LHCN-M2 (cell line): ENCODE data around the gene TDRD9. TPM values are rescaled to one million over a fixed set of nuclear protein-coding genes. Genes with fewer than 3 reads are reported as not detected.
A peak's percentile ranks its signal among the peaks of the same experiment; 100 is the strongest.

Source experiments
- DNase-seq: peaks from one replicate; pipeline ENCODE4 v3.0.0-alpha.2; 2012; ENCODE audit warnings: low read depth
- total RNA-seq: library from RNA; depleted of rRNA; stranded (reverse); fragments of >200 nt; gene quantifications from 2 replicates; pipeline ENCODE4 v1.2.3, GENCODE V29; 2014

Gene TDRD9
- total RNA-seq, 1 experiment from 2014 or later = 3.5 TPM

DNA sequence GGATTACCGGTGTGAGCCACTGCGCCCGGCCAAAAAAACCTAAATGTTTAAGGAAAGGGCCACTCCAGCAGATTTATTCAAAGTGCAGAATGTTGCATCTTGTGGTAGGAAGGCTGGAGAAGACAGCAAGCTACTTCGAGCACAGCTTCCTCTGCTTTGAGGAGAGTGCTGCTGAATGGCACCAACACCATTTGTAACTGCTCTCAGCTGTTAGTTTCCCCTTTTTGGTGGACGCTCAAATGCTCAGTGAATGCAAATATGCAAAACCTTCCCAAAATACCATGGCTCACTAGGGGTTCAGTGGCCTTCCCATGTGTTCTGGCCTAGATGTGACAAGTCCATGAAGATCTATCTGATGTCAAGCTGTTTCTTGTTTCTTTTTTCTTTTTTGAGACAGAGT, 2.9 kb upstream of the TDRD9 start:
- no peak for DNase-seq

DNA sequence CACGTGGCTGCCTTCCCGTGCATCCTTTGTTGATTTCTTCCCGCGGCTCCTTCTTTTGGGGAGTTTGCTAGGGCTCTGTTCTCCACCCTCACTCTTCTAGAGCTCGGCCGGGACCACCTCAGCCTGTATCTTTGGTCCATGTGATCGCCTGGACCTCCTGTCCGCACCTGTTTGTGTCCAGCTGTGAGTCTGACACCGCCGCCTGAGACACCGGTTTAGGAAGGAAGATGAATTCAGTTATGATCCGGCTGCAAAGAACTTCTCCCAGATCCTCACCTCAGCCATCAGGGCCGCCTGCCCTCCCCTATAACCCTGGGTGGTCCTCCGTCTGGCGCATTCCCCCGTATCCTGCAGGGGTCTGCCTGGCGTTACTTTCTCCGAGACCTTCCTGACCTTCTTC, 690 bp upstream of the TDRD9 start:
- DNase-seq = no peak

DNA sequence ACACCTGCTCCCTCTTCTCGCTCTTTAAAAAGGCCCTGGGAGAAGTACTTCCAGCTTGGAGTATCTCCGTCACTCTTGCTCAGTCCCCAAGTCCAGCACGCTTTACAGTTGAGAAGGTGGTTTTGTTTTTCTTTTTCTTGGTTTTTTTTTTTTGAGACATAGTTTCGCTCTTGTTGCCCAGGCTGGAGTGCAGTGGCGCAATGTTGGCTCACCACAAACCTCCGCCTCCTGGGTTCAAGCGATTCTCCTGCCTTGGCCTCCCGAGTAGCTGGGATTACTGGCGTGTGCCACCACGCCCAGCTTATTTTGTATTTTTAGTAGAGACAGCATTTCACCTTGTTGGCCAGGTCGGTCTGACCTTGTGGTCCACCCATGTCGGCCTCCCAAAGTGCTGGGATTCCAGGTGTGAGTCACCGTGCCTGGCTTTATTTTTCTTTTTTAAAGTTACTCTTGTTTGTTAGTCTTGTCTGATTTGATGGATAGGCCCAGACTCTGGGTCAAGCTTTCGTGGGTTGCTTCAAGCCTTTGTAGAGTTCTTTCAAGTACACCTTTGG, 1.9 kb downstream of the TDRD9 start:
- DNase-seq = no peak

DNA sequence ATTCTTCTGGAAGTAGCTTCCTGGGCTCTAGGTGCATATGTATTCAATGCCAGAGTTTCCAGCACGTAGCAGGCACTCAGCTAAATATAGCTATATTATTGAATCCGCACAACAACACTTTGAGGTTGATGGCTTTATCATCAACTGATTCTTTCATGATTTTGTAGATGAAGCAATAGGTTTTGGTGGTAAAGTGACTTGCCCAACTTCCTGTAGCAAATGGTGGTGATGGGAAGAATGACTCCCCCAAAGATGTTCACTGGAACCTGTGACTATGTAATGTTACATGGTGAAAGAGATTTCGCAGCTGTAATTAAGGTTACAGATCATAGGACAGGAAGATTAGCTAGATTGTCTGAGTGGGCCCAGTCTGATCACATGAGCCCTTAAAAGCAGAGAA, 3.2 kb downstream of the TDRD9 start:
- no peak for DNase-seq

DNA sequence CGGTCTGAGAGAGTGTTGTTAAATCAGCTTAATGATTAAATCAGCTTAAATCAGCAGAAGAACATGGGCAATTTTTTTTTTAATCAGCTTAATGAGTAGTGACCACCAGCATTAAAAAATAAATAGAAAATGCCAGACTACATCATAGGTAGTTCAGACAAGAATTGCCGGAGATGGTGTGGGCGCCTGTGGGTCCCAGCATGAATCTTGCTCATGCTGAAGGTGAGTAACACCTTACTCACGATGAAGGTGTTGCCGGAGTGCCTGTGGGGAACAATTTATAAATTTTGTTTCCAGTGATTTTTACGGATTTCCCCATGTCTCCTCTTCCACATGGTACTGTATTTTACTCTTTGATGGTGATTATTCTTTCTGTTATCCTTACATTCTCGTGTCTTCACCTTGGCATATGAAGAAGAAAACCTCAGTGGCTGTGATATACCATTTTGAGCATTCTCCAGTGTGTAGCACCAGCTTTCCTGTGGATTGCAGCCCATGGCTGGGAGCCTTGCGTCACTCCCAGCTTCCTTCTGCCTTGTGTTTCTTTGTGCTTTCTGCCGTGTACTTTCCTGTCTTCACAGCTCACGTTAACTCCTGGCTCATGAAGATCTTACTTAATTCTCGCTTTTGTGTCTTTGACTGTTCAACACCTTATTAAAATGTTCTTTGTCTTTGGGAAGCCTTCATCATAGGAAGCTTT, 4.7 kb downstream of the TDRD9 start:
- DNase-seq = no peak

DNA sequence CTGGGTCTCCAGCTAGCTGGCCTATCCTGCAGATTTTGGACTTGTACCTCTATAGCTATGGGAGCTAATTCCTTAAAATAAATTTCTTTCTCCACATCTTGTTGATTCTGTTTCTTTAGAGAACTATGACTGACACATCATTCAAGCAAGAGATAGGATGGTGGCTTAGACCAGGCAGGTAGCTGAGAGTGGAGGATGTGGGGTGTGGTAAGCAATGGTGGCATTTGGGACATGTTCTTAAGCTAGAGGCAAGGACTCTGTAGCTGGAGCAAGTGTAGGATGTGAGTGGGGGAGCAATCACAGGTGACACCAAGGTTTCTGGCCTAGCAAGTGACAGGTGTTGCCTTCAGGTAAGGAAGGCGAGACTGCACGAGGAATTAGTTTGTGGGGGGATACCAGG, 6.8 kb downstream of the TDRD9 start:
- no peak for DNase-seq

DNA sequence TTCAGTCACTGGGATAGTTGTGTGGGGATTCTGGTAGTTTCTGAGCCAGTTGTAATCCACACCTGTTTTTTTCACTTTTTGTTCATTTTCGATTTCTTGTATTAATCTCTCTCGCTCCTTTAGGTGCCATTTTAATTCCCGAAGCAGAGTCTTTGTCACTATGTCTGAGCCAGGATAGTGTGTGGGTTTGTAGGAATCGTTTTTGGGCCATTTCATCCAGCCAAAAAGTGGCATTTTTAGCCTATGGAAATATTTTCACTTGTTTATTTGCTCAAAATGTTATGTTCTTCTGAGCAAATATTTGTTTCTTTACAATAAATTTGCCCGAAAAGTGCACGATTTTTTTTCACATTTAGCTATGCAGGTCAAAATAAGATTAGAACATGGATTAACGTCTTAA, 13.2 kb downstream of the TDRD9 start:
- no peak for DNase-seq

DNA sequence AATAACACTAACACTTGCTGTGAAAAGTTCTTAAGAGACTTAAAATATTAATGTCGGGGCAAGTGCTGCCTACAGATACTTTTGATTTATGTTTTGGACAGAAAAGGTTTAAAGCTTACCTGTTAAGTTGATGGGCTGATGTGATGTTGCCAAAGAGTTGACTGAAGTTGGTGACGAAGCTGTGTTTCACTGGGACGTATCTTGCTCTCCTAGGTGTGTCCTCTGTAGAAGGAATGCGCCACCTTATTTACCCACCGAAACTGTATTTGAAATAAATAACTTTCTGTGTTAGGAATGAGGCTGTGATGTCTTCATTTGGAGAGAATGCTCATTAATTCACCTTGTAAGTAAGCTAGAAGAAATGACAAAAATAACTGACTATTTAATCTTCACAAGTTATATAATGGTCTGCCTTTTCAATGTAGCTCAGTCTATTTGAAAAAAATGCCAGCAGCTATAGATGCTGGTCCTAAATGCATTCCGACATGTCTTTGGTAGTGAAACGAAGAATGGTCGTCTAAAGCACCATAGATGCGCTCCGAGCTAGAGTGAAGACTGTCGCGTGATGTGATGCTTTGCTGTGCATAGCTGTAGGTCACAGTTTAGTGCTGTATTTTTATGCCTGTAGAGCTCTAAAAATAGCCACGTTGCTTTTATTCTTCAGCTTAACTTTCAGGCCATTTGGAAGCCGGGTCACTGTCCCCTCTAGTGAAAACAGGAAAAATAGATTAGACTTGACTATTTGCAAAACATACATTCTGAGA, 13.9 kb downstream of the TDRD9 start, which contains the start of gene RD3L:
Gene RD3L, minus strand, starts transcription at position 557 of the 764 bp plus-strand sequence. CDS start 834 bp downstream, outside the sequence.
- DNase-seq = no peak

DNA sequence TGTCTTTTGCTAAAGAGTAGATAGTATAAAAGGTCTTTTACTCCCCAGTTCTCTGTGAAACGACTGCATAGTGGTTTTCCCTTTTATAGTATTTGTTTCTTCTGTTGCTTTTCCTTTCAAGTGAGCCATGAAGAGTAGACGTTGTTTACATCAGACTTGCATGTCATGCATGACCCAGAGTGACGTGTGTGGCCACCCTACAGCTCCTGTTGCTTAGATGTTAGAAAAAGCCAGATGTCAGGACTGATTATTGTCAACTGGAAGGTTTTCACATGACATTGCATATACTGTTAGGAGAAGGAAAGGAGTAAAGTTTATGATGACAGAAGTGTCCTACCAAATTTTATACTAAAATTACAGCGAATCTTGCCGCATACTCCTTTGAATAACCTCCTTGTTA, 15.4 kb downstream of the TDRD9 start:
- DNase-seq = no peak

DNA sequence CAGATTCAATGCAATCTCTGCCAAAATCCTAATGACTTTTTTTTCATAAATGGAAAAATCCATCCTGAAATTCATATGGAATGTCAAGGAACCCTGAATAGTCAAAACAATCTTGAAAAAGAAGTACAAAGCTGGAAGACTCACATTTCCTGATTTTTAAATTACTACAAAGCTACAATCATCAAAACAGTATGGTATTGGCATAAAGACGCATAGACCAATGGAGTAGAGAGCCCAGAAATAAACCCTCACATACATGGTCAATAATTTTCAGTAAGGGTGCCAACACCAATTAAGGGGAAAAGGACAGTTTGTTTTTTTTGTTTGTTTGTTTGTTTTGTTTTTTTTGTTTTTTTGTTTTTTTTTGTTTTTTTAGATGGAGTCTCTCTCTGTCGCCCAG, 18.7 kb downstream of the TDRD9 start:
- DNase-seq = no peak

DNA sequence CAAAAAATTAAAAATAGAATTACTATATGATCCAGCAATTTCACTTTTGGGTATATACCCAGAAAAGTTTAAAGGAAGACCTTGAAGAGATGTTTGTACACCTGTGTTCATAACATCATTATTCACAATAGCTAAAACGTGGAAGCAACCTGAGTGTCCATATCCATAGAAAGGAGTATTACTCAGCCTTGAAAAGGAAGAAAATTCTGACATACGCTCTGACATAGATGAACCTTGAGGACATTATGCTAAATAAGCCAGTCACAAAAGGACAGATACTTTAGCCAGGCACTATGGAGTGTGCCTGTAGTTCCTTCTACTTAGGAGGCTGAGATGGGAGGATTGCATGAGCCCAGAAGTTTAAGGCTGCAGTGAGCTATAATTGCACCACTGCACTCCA, 20.2 kb downstream of the TDRD9 start:
- DNase-seq = no peak

DNA sequence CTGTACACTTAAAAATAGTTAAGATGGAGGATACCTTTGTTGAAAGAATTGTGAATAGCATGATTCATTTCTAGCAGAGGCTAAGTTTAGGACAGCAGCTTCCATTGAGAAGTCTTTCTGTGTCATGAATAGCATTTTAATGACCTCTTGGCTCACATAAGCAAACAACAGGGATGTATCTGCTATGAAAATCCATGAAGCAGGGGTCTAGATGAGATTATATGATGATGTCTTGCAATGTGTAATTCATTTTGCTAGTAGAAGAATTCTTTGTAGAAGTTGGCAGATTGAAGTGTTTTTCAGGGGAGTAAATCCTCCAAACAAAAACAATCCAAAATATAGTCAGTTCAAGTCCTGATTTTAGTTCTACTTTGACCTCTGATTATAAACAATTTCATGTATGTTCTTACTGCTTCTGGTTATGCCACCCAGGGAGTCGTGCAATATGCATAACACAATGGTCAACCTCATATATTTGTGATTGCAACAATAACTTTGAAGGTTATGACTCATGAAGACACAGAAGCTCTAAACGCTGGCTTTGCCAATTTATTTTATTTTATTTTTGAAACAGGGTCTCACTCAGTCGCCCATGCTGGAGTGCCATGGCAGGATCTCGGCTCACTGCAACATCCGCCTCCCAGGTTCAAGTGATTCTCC, 21.0 kb downstream of the TDRD9 start:
- DNase-seq = no peak

DNA sequence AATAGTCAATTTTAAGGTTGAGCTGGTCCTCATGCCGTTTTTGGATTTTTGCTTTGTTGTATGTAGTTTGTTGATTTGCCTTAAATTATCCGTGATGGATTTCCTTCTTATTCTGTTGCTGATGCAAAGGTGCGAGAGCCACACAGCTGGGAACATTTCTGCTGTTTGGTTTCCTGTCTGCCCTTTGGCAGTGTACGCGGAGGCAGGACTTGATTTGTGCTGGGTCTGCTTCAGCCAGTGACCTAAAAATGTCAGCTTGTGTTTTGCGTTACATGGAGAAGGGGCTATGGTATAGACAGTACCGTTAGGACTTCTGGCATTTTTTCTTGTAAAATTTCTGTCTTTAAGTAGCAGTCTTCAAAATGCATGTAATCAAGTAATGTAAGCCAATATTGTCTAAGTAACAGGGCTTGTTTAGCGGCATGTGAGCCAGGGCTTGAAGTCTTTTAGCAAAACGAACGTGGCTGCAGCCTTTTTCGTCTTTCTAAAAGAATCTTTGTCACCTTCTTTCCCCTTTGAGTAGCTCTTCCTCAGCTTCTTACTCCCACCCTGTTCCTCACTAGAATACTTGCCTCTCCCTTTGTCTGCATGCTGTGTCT, 32.3 kb downstream of the TDRD9 start:
- DNase-seq = no peak

DNA sequence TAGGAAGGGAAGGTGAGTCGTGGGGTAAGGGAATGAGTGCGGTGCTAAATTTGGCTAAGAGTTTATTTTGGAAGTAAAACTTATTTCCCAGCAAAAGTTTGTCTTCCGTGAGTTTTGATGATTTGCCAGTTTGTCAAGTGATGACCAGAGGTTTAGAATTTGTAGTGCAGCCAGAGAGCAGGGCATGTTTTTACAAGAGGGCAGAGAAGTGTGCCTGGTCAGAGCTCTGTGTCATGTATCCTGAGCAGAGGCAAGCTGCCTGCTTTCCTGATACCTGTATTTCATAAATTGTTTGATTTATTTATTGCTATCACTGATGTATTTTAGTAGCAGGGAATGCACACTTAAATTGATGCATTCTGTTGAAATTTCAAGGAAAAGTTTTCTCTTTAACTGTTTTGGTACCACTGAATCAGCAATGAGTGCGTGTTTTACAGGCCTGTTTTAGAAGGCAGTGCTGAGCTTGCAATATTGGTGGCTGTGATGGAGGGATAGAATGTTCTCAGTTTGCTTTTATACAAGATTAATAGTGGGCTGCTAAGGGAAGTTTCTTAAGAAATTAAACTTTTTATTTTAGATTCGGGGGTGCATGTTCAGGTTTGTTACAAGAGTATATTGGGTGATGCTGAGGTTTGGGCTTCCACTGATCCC, 33.8 kb downstream of the TDRD9 start:
- DNase-seq = no peak

DNA sequence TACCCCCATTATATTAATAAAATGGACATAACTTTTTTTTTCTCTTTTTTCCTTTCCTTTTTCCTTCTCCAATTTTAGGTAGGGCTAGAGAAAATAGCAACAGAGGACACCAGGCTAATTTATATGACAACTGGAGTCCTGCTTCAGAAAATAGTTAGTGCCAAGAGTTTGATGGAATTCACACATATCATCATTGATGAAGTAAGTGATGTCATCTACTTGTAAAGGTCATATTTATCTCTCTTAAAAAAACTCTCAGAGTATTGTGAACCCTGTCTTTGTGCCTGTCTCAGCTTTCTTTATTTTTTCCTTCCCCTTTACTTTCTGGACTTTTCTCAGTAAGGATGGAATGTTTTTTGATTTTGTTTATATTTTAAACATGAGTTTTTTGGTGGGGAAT, 38.4 kb downstream of the TDRD9 start:
- no peak for DNase-seq

DNA sequence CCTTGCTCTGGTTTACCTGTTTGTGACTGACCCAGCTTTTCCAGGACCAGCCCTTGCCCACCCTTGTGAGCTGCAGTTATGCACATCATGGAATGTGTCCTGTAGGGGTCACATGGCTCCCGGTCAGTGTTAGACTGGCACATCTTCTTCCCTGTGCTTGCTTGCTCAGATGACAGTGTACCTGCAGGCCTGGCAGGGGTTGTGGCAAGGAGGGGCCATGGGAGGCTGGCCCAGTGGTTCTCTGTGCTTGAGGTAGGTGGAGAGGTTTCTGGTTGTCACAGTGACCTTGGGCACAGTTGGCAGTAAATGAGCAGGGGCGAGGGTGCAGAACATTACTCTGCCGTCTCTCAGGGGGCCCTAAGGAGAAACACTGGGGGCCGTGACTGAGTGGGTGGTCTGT, 41.7 kb downstream of the TDRD9 start:
- DNase-seq = no peak

DNA sequence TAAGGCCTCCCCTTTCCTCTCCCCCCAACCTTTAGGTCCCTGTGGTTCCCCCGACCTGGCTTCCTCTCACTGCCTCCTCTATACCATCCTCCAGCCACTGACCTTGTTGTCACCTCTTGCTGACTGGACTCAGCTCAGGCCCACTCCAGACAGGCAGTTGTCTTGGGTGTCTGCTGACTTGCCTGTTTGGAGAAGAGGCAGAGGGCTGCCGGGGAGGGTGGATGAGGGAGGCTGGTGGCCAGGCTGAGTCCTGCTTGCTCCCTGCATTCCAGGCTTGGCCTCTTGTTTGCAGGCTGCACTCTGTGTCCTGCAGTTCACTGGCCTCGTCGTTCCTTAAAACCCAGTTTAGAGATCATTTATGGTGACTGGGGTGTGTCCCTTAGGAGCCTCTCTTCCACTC, 45.1 kb downstream of the TDRD9 start:
- no peak for DNase-seq

DNA sequence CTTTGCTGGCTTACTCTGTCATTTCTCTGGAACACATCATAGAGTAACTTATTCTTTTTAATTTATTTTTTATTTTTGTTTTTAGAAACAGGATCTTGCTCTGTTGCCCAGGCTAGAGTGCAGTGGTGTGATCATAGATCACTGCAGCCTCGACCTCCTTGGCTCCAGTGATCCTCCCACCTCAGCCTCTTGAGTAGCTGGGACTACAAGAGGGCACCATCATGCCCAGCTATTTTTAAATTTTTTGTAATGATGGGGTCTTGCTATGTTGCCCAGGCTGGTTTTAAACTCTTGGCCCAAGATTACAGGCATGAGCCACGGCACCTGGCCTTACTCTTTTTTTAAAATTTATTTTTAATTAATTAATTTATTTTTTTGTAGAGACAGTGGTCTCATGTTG, 46.3 kb downstream of the TDRD9 start:
- no peak for DNase-seq

DNA sequence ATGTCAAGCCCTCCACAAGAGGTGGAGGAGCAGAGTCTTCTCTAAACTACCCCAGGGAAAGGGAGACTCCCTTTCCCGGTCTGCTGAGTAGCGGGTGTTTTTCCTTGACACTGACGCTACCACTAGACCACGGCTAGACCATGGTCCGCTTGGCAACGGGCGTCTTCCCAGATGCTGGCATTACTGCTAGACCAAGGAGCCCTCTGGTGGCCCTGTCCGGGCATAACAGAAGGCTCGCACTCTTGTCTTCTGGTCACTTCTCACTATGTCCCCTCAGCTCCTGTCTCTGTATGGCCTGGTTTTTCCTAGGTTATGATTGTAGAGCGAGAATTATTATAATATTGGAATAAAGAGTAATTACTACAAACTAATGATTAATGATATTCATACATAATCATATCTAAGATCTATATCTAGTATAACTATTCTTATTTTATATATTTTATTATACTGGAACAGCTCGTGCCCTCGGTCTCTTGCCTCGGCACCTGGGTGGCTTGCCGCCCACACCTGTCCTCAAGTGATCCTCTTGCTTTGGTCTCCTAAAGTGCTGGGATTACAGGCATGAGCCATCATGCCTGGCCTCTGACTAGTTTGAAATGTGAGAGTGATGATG, 52.5 kb downstream of the TDRD9 start:
- DNase-seq = peak; percentile 7

DNA sequence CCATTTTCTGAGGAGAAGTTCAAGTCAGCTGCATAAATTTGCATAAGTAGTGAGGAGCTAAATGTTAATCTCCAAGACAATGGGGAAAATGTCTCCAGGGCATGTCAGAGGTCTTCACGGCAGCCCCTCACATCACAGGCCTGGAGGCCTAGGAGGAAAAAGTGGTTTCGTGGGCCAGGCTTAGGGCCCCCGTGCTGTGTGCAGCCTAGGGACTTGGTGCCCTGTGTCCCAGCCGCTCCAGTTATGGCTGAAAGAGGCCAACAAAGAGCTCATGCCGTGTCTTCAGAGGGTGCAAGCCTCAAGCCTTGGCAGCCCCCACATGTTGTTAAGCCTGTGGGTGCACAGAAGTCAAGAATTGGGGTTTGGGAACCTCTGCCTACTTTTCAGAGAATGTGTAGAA, 55.9 kb downstream of the TDRD9 start:
- DNase-seq = no peak

DNA sequence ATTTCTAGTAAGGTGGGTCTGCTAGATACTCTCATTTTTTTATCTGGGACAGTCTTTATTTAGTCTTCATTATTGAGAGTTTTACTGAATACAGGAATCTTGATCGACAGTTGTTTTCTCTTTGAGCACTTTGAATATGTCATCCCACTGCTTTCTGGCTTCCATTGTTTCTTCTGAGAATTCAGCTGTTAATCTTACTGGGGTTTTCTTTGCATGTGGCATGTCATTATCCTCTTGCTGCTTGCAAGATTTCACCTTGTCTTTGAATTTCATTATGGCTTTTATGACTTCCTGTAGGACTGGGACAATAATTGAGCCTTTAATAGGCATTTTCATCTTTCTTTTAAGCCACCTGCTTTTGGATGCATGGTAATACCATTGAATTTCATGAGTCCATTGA, 60.8 kb downstream of the TDRD9 start:
- DNase-seq = no peak
